SJCRH30 (cell line): ENCODE data around the gene ING3. TPM values are rescaled to one million over a fixed set of nuclear protein-coding genes. Genes with fewer than 3 reads are reported as not detected.
A peak's percentile ranks its signal among the peaks of the same experiment; 100 is the strongest.
"Not testable (repeated sequence)": the region's sequence is repeated elsewhere in the genome, so short reads cannot be mapped to it uniquely, and the experiment has no call there.

Experiments used
- DNase-seq, 2 experiments: peaks; one replicate each; pipeline ENCODE4 v3.0.0-alpha.2; 2015 to 2020
- H3K27ac ChIP-seq: fragments of 250-450 bp; sonication (Bioruptor Pico); 2 replicates; pipeline ENCODE4 v1.5.1; 2020; ENCODE audit warnings: mild to moderate bottlenecking, moderate library complexity
- H3K27me3 ChIP-seq: fragments of 250-450 bp; sonication (Bioruptor Pico); 2 replicates; pipeline ENCODE4 v1.5.1; 2020; ENCODE audit warnings: mild to moderate bottlenecking, moderate library complexity
- H3K36me3 ChIP-seq: fragments of 250-450 bp; sonication (Bioruptor Pico); 2 replicates; pipeline ENCODE4 v1.5.1; 2020; ENCODE audit warnings: mild to moderate bottlenecking, moderate library complexity
- H3K4me1 ChIP-seq: fragments of 250-450 bp; sonication (Bioruptor Pico); 2 replicates; pipeline ENCODE4 v1.5.1; 2020; ENCODE audit warnings: mild to moderate bottlenecking, moderate library complexity
- H3K4me3 ChIP-seq: fragments of 250-450 bp; sonication (Bioruptor Pico); 2 replicates; pipeline ENCODE4 v1.5.1; 2020; ENCODE audit warnings: mild to moderate bottlenecking, moderate library complexity
- H3K9me3 ChIP-seq: fragments of 250-450 bp; sonication (Bioruptor Pico); replicated peaks from 2 replicates; pipeline ENCODE4 v1.5.1; 2020; ENCODE audit warnings: mild to moderate bottlenecking, moderate library complexity
- total RNA-seq: library from RNA; depleted of rRNA; stranded (reverse); fragments of >200 nt; shearing (Covaris generic); gene quantifications from 2 replicates; pipeline ENCODE4 v1.2.3, GENCODE V29; 2014

ING3 gene
- total RNA-seq, 1 experiment from 2014 or later, result 40.1 TPM

DNA sequence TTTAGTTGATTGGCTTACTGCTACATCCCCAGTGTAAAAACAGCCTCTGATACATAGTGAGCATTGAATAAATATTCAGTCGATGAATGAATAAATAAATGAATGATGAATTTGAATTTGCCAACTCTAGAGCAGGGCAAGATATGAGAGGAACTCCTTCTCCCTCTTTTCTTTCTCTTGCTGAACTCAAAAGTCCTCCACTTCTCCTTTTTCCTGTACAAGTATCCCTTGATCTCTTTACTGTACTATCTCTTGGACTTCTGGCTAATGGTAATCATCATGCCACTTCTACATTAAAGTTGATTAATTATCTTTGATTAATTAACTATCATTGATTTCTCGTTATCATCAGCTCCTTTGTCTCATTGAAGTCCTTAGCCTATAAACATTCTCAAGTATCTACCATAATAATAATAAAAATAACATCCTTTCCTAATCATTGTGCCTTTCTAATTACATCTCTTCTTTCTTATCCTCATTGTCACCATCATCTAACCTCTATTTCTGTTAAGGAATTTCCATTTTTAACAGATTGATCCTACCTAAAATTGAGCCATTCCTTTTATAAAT is 48.5 kb downstream of the ING3 start:
- no peak for DNase-seq
- Histone ChIP-seq H3K27ac (no peak overlapping the region), H3K4me1 (peaks cover 22% of the 10 kb centered on the region), H3K27me3 (no peaks in the 10 kb centered on the region), H3K4me3 (no peak overlapping the region), H3K36me3 (no peaks in the 10 kb centered on the region), H3K9me3 (no peaks in the 10 kb centered on the region)

- Histone ChIP-seq H3K9me3 (no peaks in the 10 kb centered on the region), H3K27ac (peak overlapping the region; percentile 9; the same call in 1 of the 2 replicates)
- peak in 1 of 2 experiments; percentile 52 for DNase-seq
Observed at GRCh38 chr7:121000081-121000983, 49.8 kb downstream of the ING3 start.

GRCh38 chr7:121001234-121001906 is 50.8 kb downstream of the ING3 start:
- Histone ChIP-seq H3K4me1 (peaks cover 28% of the 10 kb centered on the region), H3K36me3 (no peaks in the 10 kb centered on the region), H3K27me3 (no peaks in the 10 kb centered on the region), H3K9me3 (0 out of 2 replicates have a peak, but pooled peaks cover 3% of the 10 kb centered on the region), H3K27ac (no peak overlapping the region), H3K4me3 (no peak overlapping the region)
- DNase-seq, result no peak

More at GRCh38 chr7:121000081-121000983, 49.8 kb downstream of the ING3 start:
- Histone ChIP-seq H3K4me3 (no peak overlapping the region), H3K27me3 (no peaks in the 10 kb centered on the region), H3K4me1 (peaks cover 22% of the 10 kb centered on the region), H3K36me3 (no peaks in the 10 kb centered on the region)

DNA sequence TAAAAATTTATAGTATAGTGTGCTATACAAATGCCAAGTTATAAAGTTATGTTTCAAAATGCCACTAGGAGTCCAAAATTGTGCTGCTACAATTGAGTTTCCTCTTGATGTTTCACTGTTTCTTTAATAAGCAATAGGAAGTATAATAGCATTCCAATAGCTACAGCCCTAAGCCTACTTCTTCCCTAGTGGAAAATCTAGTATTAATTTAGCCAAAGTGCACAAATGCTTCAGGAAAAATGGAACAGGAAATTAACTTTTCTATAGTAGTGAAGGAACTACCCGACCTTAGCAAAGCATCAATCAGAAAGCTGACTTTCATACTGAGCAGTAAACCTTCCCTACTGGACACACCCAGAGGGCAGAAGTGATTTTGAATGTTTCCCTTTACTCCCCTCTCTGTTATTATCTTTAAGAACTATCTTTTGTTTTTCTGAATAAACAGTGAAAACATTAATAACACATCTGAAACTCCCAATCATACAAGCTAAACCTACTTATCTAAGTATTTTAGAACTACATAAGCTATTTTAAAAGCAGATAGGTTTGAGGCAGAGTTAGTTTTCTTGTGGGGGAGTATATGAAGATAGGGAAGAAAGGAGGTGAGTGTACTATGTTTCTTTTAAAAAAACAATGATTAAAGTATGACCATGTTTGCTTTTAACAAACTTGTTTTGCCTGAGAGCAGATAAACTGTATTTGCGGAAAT is 51.6 kb downstream of the ING3 start:
- no peak overlapping the region for H3K27ac ChIP-seq
- H3K36me3 ChIP-seq, result no peaks in the 10 kb centered on the region
- DNase-seq, result no peak
- H3K9me3 ChIP-seq, result 0 out of 2 replicates have a peak, but pooled peaks cover 3% of the 10 kb centered on the region
- H3K27me3 ChIP-seq, result no peaks in the 10 kb centered on the region
- H3K4me3 ChIP-seq, result no peak overlapping the region
- peaks cover 32% of the 10 kb centered on the region for H3K4me1 ChIP-seq

GRCh38 chr7:121002757-121003200 is 52.2 kb downstream of the ING3 start:
- DNase-seq, result no peak
- Histone ChIP-seq H3K27ac (no peak overlapping the region), H3K9me3 (0 out of 2 replicates have a peak, but pooled peaks cover 3% of the 10 kb centered on the region), H3K36me3 (no peaks in the 10 kb centered on the region), H3K27me3 (no peaks in the 10 kb centered on the region), H3K4me1 (peaks cover 38% of the 10 kb centered on the region), H3K4me3 (no peak overlapping the region)

- H3K9me3 ChIP-seq, result 0 out of 2 replicates have a peak, but pooled peaks cover 3% of the 10 kb centered on the region
- H3K4me1 ChIP-seq, result peaks cover 43% of the 10 kb centered on the region
- no peaks in the 10 kb centered on the region for H3K27me3 ChIP-seq
- H3K27ac ChIP-seq, result no peak overlapping the region
- no peak for DNase-seq
- H3K36me3 ChIP-seq, result no peaks in the 10 kb centered on the region
- H3K4me3 ChIP-seq, result no peak overlapping the region
Observed at GRCh38 chr7:121003986-121004685, 53.6 kb downstream of the ING3 start.

GRCh38 chr7:121005058-121005457 is 54.5 kb downstream of the ING3 start:
- H3K27ac ChIP-seq, H3K4me3 ChIP-seq, H3K9me3 ChIP-seq, DNase-seq, H3K36me3 ChIP-seq, H3K27me3 ChIP-seq: not testable (repeated sequence)
- H3K4me1 ChIP-seq, result peaks cover 36% of the 10 kb centered on the region

GRCh38 chr7:121005996-121006584 is 55.5 kb downstream of the ING3 start:
- H3K4me1 ChIP-seq, result peaks cover 31% of the 10 kb centered on the region
- H3K9me3 ChIP-seq, result 0 out of 2 replicates have a peak, but pooled peaks cover 3% of the 10 kb centered on the region
- DNase-seq, result no peak
- peak overlapping the region; percentile 57 for H3K27ac ChIP-seq
- H3K36me3 ChIP-seq, result no peaks in the 10 kb centered on the region
- no peaks in the 10 kb centered on the region for H3K27me3 ChIP-seq
- peak overlapping the region; percentile 31 for H3K4me3 ChIP-seq

DNA sequence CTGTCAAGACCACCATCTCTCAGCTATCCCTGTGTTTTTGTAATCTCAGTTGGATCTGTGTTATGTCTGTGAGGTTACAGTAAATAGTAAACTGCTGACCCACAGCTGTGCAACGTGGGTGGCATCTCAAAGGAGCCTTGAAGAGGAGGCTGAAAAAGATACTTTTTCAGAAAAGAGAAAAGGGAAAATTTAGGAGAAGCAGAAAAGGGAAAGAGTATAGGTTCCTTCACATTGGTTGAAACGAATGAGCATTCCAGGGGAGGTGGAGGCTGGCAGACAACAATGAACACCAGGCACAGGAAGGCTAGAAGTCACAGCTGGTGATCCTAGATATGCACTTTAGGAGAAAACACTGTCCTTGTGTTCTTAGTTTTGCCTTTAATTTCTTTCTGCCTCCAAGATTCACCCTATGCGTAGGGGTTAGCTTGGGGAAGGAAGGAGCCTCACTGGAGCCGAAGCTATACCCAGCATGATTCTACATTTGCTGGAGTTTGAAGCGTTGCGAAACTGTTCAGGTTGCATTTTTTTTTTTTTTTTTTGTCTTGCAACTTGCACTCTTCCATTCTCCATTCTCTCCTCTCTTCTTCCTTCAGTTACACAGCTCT is 56.2 kb downstream of the ING3 start:
- H3K27me3 ChIP-seq, result no peaks in the 10 kb centered on the region
- peak overlapping the region; percentile 31 for H3K4me3 ChIP-seq
- no peaks in the 10 kb centered on the region for H3K36me3 ChIP-seq
- H3K4me1 ChIP-seq, result peaks cover 31% of the 10 kb centered on the region
- peak; percentile 62 to 67 for DNase-seq
- H3K9me3 ChIP-seq, result 0 out of 2 replicates have a peak, but pooled peaks cover 3% of the 10 kb centered on the region
- H3K27ac ChIP-seq, result peak overlapping the region; percentile 57

GRCh38 chr7:121008816-121009215 is 58.2 kb downstream of the ING3 start:
- Histone ChIP-seq H3K9me3 (0 out of 2 replicates have a peak, but pooled peaks cover 3% of the 10 kb centered on the region), H3K4me3 (no peak overlapping the region), H3K36me3 (no peaks in the 10 kb centered on the region), H3K4me1 (peaks cover 42% of the 10 kb centered on the region), H3K27me3 (no peaks in the 10 kb centered on the region), H3K27ac (no peak overlapping the region)
- DNase-seq, result no peak

- DNase-seq, result no peak
- H3K27me3 ChIP-seq, result no peaks in the 10 kb centered on the region
- H3K36me3 ChIP-seq, result no peaks in the 10 kb centered on the region
- no peak overlapping the region for H3K27ac ChIP-seq
- H3K4me1 ChIP-seq, result peaks cover 34% of the 10 kb centered on the region
- no peaks in the 10 kb centered on the region for H3K9me3 ChIP-seq
- no peak overlapping the region for H3K4me3 ChIP-seq
Observed at GRCh38 chr7:121011401-121011800, 60.8 kb downstream of the ING3 start.

DNA sequence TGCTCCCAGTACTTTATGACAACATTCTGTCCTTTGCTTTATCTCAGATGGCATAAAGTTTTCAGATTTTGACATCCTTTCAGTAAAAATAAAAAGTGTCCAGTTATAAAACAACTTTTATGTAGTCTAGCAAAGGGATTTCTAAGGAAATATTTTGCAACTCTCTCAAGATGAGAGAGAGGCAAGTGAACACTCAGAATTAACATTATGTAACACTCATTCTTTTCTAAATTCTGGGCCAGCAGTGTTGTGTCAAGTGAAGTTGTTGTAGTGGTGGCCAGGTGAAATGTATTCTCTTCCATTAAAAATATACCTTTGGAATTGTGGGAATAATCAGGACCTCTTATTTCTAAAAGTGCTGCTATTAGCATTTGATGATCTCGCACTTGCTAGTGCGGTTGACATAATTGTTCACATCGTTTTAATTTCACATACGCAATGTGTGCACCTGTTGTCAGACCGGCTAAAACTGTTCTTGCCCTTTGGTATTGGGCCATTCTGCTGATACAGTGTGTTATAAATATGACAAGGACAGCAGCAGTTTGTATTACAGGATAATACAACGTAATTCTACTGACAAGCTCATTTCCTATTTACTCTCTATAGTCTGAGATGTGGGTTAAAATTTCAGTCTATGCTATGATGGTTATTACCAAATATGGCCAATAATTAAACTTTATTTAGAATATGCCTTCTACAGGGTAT is 61.7 kb downstream of the ING3 start:
- no peak for DNase-seq
- H3K4me1 ChIP-seq, result peaks cover 26% of the 10 kb centered on the region
- H3K4me3 ChIP-seq, result no peak overlapping the region
- H3K36me3 ChIP-seq, result no peaks in the 10 kb centered on the region
- no peaks in the 10 kb centered on the region for H3K9me3 ChIP-seq
- no peaks in the 10 kb centered on the region for H3K27me3 ChIP-seq
- no peak overlapping the region; the same call in 1 of the 2 replicates for H3K27ac ChIP-seq

GRCh38 chr7:121012919-121013318 is 62.3 kb downstream of the ING3 start:
- peak in 1 of 2 experiments; percentile 67 for DNase-seq
- Histone ChIP-seq H3K36me3 (no peaks in the 10 kb centered on the region), H3K4me1 (peaks cover 20% of the 10 kb centered on the region), H3K9me3 (no peaks in the 10 kb centered on the region), H3K27me3 (no peaks in the 10 kb centered on the region), H3K27ac (peak overlapping the region; percentile 3; the same call in 1 of the 2 replicates), H3K4me3 (no peak overlapping the region)
